HG02840 (cell line): ENCODE data around the gene TSBP1.
"Not testable (repeated sequence)": the region's sequence is repeated elsewhere in the genome, so short reads cannot be mapped to it uniquely, and the experiment has no call there.

Source experiments
- ATAC-seq: cut with Tn5 transposase; IDR thresholded peaks from one replicate; pipeline ENCODE4 v1.9.1; 2021; ENCODE audit warnings: mild to moderate bottlenecking, moderate library complexity, moderate number of reproducible peaks; ENCODE audit not compliant: unreplicated experiment, low FRiP score

TSBP1 gene

GRCh38 chr6:32290886-32291450 lies 80.7 kb downstream of the TSBP1 start:
- no peak for ATAC-seq

DNA sequence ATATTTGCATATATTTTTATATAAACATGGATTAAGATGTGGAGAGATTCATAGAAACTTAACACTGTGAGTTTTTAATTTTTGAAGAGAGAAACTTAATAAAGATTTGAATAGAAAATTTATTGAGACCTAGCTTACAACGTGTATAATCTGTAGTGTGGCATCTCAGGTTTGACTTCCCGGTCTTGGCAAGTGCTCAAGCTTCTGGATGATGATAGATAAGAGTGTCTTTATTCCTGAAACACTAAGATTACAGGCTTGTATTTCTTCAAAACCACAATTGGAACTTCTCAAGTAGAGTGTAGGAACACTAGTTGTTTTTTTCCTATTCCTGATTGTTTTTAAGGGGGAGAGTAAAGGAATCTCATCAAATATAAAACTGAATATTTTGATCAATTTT lies 83.3 kb downstream of the TSBP1 start:
- no peak for ATAC-seq

DNA sequence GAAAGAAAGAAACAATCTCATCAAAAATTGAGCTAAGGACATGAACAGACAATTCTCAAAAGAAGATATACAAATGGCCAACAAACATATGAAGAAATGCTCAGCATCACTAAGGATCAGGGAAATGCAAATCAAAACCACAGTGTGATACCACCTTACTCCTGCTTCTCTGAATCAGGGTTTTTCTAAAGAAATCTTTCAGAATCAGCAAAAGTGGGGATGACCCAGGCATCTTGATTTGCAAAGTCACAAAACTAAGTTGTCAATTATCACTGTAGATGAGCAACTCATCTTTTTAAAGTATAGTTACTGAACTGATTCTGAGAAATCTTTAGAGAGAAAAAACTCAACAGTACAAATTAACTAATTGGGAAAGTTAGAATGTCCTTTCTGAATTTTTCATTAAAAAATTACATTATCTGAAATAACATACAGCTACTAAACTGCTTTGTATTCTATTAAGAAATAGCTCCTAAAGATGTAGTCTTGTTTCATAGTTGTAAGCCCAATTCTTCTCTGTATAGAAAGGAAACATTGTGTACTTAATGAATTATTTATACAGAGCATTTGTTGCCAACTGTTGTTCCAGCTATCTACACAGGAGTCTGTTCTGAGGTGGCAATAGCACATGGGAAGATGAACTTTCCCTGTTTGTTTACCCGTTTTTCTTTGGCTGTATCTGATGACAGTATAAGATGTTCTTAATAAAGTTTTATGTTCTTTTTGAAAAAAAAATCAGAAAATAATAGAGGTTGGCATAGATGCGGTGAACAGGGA lies 97.7 kb downstream of the TSBP1 start:
- not testable (repeated sequence) for ATAC-seq

DNA sequence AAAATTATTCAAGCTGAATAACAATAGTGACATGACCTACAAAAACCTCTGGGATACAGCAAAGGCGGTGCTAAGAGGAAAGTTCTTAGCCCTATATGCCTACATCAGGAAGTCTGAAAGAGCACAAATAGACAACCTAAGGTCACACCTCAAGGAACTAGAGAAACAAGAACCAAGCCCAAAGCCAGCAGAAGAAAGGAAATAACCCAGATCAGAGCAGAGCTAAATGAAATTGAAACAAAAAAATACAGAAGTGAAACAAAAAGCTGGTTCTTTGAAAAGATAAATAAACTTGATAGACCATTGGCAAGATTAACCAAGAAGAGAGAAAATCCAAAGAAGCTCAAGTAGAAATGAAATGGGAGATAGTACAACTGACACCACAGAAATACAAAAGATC lies 100.3 kb downstream of the TSBP1 start:
- no peak for ATAC-seq

DNA sequence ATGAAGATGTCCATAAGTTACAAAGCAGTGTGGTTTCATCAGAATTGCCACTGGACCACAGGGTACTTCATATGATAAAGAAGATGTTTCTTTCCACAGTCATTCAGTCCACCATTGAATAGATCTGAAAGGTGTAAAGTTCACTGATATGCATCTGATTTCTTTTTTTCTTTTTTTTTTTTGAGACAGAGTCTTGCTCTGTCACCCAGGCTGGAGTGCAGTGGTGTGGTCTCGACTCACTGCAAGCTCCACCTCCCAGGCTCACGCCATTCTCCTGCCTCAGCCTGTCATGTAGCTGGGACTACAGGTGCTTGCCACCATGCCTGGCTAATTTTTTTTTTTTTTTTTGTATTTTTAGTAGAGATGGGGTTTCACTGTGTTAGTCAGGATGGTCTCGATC lies 103.2 kb downstream of the TSBP1 start:
- not testable (repeated sequence) for ATAC-seq

- no peak for ATAC-seq
Measured at GRCh38 chr6:32267035-32267434, 104.7 kb downstream of the TSBP1 start.

DNA sequence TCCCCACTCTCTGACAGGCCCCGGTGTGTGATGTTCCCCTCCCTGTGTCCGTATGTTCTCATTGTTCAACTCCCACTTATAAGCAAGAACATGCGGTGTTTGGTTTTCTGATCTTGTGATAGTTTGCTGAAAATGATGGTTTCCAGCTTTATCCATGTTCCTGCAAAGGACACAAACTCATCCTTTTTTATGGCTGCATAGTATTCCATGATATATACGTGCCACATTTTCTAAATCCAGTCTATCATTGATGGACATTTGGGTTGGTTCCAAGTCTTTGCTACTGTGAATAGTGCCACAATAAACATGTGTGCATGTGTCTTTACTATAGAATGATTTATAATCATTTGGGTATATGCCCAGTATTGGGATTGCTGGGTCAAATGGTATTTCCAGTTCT lies 114.4 kb downstream of the TSBP1 start:
- not testable (repeated sequence) for ATAC-seq

DNA sequence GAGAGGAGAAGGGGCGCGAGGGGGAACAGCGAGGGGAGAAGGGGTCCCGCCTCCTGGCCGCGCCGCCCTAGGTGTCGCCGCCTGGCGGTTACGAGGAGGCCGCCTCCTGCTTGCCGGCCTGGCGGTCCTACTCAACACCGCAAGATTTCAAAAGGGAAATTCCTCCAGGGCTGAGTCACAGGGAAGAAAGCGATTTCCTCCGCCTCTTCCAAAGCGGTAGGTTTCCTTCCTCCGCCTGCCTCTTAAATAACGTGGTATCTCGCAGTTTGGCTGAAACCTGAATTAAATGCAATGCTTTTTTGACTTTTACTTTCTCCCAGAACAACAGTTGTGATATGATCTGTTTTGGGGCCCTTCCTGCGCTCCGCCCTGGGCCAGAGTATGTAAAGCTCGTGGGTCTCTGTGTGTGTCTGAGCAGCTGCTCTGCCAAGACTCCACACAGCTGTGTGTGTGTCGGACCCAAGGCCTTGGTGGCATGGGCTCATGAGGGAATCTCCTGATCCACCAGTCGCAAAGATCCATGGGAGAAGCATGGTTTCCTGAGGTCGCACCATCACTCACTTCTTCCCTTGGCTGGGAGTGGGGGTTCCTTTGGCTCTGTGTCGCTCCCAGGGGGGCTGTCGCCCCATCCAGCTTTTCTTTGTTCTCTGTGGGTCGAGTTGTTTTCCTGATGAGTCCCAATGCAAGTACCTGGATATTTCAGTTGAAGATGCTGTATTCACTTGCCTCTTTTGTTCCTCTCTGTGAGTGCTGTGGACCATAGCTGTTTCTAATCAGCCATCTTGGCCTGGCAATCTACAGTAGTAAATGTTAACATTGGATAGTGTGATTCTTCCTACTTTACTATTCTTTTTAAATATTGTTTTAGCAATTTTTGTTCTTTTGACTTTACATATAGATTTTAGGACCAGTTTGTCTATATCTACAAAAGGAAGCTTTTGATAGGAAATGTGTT lies 116.2 kb downstream of the TSBP1 start:
- no peak for ATAC-seq

DNA sequence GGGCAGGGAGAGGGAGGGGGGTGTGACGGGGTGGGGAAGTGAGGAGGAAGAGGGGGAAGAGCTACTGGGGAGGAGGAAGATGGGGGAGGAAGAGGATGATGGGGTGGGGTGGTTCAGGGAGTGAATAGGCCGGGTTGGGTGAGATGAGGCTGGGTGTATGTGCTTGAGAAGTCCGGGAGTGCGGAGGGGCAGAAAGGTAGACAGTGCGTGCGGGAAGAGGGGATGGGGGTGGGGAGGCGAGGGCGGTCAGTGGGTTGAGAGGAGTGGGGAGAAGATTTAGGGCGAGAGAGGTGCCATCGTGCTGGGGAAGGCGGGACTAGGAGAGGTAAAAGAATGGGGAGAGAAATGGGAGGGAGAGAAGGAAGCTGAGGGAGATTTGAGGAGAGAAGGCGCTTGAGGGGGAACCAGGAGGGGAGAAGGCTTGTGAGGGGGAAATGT lies 116.9 kb downstream of the TSBP1 start:
- no peak for ATAC-seq

GRCh38 chr6:32252331-32253009 lies 119.2 kb downstream of the TSBP1 start:
- ATAC-seq: no peak

GRCh38 chr6:32249262-32249661 lies 122.4 kb downstream of the TSBP1 start:
- ATAC-seq: no peak

DNA sequence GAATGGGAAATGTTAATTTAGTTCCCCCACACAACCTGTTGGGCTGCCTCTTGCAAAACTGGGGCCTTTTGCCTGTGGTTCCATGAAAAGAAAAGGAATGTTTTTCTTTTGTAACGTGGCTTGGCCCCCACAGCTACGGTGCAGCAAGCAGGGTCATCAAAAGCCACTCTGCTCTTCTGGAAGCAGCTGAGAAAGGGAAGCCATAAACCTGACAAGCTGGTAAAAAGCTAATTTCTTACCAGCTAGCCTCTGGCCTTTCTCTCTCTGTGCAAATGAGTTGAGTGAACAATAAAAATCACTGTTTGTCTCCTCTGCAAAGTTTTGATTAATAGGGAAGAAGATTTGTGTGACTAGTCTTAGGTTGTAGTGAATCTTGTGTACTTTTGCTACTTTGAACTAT lies 124.3 kb downstream of the TSBP1 start:
- no peak for ATAC-seq

DNA sequence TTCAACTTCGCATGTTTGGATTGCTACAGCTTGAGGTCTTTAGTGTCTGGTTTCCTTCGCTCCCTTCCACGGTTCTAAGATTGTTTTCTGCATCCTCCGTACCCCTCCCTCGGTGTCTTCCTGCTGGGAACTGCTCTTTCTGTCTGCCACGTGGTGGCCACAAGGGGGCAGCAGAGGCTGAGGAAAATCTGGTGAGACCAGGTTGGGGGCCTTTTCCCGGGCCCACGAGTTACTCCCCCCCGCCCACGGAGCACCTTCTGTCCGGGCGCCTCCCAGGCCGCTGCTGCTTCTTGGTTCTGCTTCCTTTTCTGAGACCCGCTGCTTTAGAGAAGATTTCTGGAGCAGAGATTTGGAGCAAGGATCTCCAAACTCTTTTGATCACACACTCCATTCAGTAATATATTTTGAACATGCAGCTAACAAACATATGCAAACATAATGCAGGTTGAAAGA lies 126.7 kb downstream of the TSBP1 start:
- ATAC-seq: no peak

GRCh38 chr6:32244270-32244669 lies 127.4 kb downstream of the TSBP1 start:
- no peak for ATAC-seq
